K562 (cell line): ENCODE data around the gene EIF5. TPM values are rescaled to one million over a fixed set of nuclear protein-coding genes. Genes with fewer than 3 reads are reported as not detected.

ENCODE experiments used
- CHD1 ChIP-seq: fragments of 200-600 bp; sonication (generic); IDR thresholded peaks from one replicate; pipeline ENCODE4 v1.6.1; 2012; ENCODE audit warnings: mild to moderate bottlenecking, moderate library complexity, low read length, inconsistent platforms
- MGA ChIP-seq: fragments of 450-650 bp; IDR thresholded peaks from 2 replicates; pipeline ENCODE4 v1.6.1; 2016; ENCODE audit warnings: mild to moderate bottlenecking, moderate library complexity
- PTRF ChIP-seq: fragments of 450-650 bp; IDR thresholded peaks from 2 replicates; pipeline ENCODE4 v1.6.1; 2016; ENCODE audit warnings: mild to moderate bottlenecking, missing genetic modification characterization, missing compliant biosample characterization
- STAG1 ChIP-seq: sonication (generic); formaldehyde crosslinking; IDR thresholded peaks from 2 replicates; pipeline ENCODE4 v1.5.0; 2020; ENCODE audit warnings: missing genetic modification reagents, borderline replicate concordance
- ZFP36 ChIP-seq: fragments of 150-350 bp; IDR thresholded peaks from 2 replicates; pipeline ENCODE4 v1.6.1; 2018; ENCODE audit warnings: low read length, low read depth; ENCODE audit not compliant: partially characterized antibody
- ZNF75A ChIP-seq: fragments of 450-650 bp; formaldehyde crosslinking; IDR thresholded peaks from 2 replicates; pipeline ENCODE4 v1.4.0; 2020; ENCODE audit warnings: mild to moderate bottlenecking
- polyA plus RNA-seq, 8 experiments: library from polyadenylated mRNA; depleted of rRNA in 4 of 8; stranded (reverse) in 5 of 8; unstranded in 3 of 8; fragments of >200 nt; fragmentation: Nextera tagmentation in 2 of 8; fragmentation: Illumina TruSeq in 1 of 8; extraction: Ambion mirVana in 2 of 8; extraction: Trizol in 1 of 8; gene quantifications; 2 replicates each; pipeline versions ENCODE4 v1.2.1 to v1.2.3, GENCODE V29; 2011 to 2014; ENCODE audit warnings: inconsistent platforms in 1 of 8, missing spikeins in 1 of 8
- total RNA-seq, 7 experiments: library from RNA; depleted of rRNA in 6 of 7; stranded (reverse); fragments of >200 nt in 6 of 7; fragmentation: Illumina TruSeq in 2 of 7; extraction: Trizol in 2 of 7; gene quantifications; 2 replicates each; pipeline versions ENCODE4 v1.2.1 to v1.2.3, GENCODE V29; 2011 to 2021; ENCODE audit warnings: low replicate concordance in 1 of 7
- TF ChIP-seq, protein P1 (sequence below): fragments of 200-800 bp; sonication (Bioruptor generic); IDR thresholded peaks from 2 replicates; pipeline ENCODE4 v1.6.1; 2017; ENCODE audit warnings: missing genetic modification characterization, missing compliant biosample characterization
- TF ChIP-seq, protein P2 (sequence below): fragments of 450-650 bp; IDR thresholded peaks from 2 replicates; pipeline ENCODE4 v1.6.1; 2016; ENCODE audit warnings: antibody characterized with exemption
- TF ChIP-seq, protein P3 (sequence below): fragments of 250-450 bp; sonication (Bioruptor Pico); IDR thresholded peaks from 2 replicates; pipeline ENCODE4 v1.9.0; 2021; ENCODE audit warnings: mild to moderate bottlenecking, inconsistent platforms

Gene EIF5
- total and polyA plus RNA-seq, 9 of the 15 experiments (the other 6 are each of a cell fraction or from before 2014, with no cell fraction given), result 92.7 to 442 (median 190) TPM

GRCh38 chr14:103292426-103293374 lies 41.3 kb upstream of the EIF5 start (continued):
- TF ChIP-seq, protein P1, sequence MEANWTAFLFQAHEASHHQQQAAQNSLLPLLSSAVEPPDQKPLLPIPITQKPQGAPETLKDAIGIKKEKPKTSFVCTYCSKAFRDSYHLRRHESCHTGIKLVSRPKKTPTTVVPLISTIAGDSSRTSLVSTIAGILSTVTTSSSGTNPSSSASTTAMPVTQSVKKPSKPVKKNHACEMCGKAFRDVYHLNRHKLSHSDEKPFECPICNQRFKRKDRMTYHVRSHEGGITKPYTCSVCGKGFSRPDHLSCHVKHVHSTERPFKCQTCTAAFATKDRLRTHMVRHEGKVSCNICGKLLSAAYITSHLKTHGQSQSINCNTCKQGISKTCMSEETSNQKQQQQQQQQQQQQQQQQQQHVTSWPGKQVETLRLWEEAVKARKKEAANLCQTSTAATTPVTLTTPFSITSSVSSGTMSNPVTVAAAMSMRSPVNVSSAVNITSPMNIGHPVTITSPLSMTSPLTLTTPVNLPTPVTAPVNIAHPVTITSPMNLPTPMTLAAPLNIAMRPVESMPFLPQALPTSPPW (CRISPR knock-in tag), result no peak
- no peak for TF ChIP-seq PTRF
- peak; percentile 75; the same call in 1 of the 2 replicates for TF ChIP-seq STAG1 (CRISPR knock-in tag)
- TF ChIP-seq CHD1, result no peak
- TF ChIP-seq ZNF75A (CRISPR knock-in tag), result no peak
- TF ChIP-seq ZFP36, result no peak
- no peak for TF ChIP-seq MGA
- TF ChIP-seq, protein P2, sequence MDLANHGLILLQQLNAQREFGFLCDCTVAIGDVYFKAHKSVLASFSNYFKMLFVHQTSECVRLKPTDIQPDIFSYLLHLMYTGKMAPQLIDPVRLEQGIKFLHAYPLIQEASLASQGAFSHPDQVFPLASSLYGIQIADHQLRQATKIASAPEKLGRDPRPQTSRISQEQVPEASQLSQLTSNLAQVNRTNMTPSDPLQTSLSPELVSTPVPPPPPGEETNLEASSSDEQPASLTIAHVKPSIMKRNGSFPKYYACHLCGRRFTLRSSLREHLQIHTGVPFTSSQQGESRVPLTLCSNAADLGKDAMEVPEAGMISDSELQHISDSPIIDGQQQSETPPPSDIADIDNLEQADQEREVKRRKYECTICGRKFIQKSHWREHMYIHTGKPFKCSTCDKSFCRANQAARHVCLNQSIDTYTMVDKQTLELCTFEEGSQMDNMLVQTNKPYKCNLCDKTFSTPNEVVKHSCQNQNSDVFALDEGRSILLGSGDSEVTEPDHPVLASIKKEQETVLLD, result no peak
- TF ChIP-seq, protein P3, sequence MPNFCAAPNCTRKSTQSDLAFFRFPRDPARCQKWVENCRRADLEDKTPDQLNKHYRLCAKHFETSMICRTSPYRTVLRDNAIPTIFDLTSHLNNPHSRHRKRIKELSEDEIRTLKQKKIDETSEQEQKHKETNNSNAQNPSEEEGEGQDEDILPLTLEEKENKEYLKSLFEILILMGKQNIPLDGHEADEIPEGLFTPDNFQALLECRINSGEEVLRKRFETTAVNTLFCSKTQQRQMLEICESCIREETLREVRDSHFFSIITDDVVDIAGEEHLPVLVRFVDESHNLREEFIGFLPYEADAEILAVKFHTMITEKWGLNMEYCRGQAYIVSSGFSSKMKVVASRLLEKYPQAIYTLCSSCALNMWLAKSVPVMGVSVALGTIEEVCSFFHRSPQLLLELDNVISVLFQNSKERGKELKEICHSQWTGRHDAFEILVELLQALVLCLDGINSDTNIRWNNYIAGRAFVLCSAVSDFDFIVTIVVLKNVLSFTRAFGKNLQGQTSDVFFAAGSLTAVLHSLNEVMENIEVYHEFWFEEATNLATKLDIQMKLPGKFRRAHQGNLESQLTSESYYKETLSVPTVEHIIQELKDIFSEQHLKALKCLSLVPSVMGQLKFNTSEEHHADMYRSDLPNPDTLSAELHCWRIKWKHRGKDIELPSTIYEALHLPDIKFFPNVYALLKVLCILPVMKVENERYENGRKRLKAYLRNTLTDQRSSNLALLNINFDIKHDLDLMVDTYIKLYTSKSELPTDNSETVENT (CRISPR knock-in tag), result no peak
